ENCODE results near the gene LCN10. TPM values are rescaled to one million over a fixed set of nuclear protein-coding genes. Genes with fewer than 3 reads are reported as not detected.
A peak's percentile ranks its signal among the peaks of the same experiment; 100 is the strongest.

Gene LCN10
- total RNA-seq, 6 donors from 2014 or later, result 0.39 to 17.8 (median 2.2) TPM

- Histone ChIP-seq H3K27me3 (no peaks in the 10 kb centered on the region), H3K4me1 (peaks cover 21 to 45% (median 42%) of the 10 kb centered on the region in 4 donors), H3K27ac (no peak overlapping the region), H3K9me3 (no peaks in the 10 kb centered on the region), H3K36me3 (no peaks in the 10 kb centered on the region), H3K4me3 (no peak overlapping the region)
- TF ChIP-seq POLR2A (IDR thresholded peaks at IDR 0.05) (no peak), CTCF (IDR thresholded peaks at IDR 0.05) (no peak), EP300 (IDR thresholded peaks at IDR 0.05) (no peak), POLR2AphosphoS5 (IDR thresholded peaks at IDR 0.05) (no peak)
- ATAC-seq (ENCODE audit: low FRiP score in 2 of 2), result no peak
- DNase-seq, result peak in 1 of 2 donors; percentile 26
- WGBS, 2 donors, result 84 to 86% methylated on average over 13 of the region's 13 CpGs
Measured at GRCh38 chr9:136700304-136700703, 42.4 kb downstream of the LCN10 start.

- no peaks in the 10 kb centered on the region for H3K9me3 ChIP-seq
- WGBS, 2 donors, result 86 to 88% methylated on average over 11 of the region's 11 CpGs
- ATAC-seq (ENCODE audit: low FRiP score in 2 of 2), result no peak
- H3K36me3 ChIP-seq, result no peaks in the 10 kb centered on the region
- no peak overlapping the region for H3K4me3 ChIP-seq
- peak overlapping the region in 3 of 4 donors; percentile 41 to 75 (median 63) for H3K27ac ChIP-seq
- no peak for TF ChIP-seq CTCF (IDR thresholded peaks at IDR 0.05)
- no peak for TF ChIP-seq POLR2AphosphoS5 (IDR thresholded peaks at IDR 0.05)
- TF ChIP-seq EP300 (IDR thresholded peaks at IDR 0.05), result no peak
- no peak for TF ChIP-seq POLR2A (IDR thresholded peaks at IDR 0.05)
- no peaks in the 10 kb centered on the region for H3K27me3 ChIP-seq
- no peak for DNase-seq
- H3K4me1 ChIP-seq, result peaks cover 32 to 56% (median 56%) of the 10 kb centered on the region in 4 donors
Measured at GRCh38 chr9:136698635-136699246, 44.0 kb downstream of the LCN10 start.

GRCh38 chr9:136697821-136698526 is 44.8 kb downstream of the LCN10 start:
- peak overlapping the region; percentile 63 to 75 (median 70) for H3K27ac ChIP-seq
- no peaks in the 10 kb centered on the region for H3K9me3 ChIP-seq
- H3K4me3 ChIP-seq, result no peak overlapping the region
- 41 to 68% methylated on average over 19 to 20 of the region's 20 CpGs for WGBS, 2 donors
- no peaks in the 10 kb centered on the region for H3K36me3 ChIP-seq
- H3K27me3 ChIP-seq, result no peaks in the 10 kb centered on the region
- TF ChIP-seq CTCF (IDR thresholded peaks at IDR 0.05) (no peak), POLR2A (IDR thresholded peaks at IDR 0.05) (peak in 2 of 4 donors; percentile 32 to 52), EP300 (IDR thresholded peaks at IDR 0.05) (peak in 1 of 4 donors; percentile 80), POLR2AphosphoS5 (IDR thresholded peaks at IDR 0.05) (peak in 1 of 2 donors; percentile 16)
- DNase-seq (peak; percentile 33 to 77), ATAC-seq (ENCODE audit: low FRiP score in 2 of 2) (peak in 1 of 2 donors; percentile 28)
- H3K4me1 ChIP-seq, result peaks cover 40 to 64% (median 63%) of the 10 kb centered on the region in 4 donors

- no peaks in the 10 kb centered on the region for H3K36me3 ChIP-seq
- peak overlapping the region; percentile 41 to 75 (median 70) for H3K27ac ChIP-seq
- peak in 1 of 2 donors; percentile 60 for DNase-seq
- H3K9me3 ChIP-seq, result no peaks in the 10 kb centered on the region
- H3K27me3 ChIP-seq, result no peaks in the 10 kb centered on the region
- TF ChIP-seq POLR2AphosphoS5 (IDR thresholded peaks at IDR 0.05), result no peak
- TF ChIP-seq EP300 (IDR thresholded peaks at IDR 0.05), result no peak
- WGBS, 2 donors, result 57 to 78% methylated on average over 4 to 23 of the region's 23 CpGs
- H3K4me3 ChIP-seq, result no peak overlapping the region
- ATAC-seq (ENCODE audit: low FRiP score in 2 of 2), result no peak
- peaks cover 41 to 71% (median 67%) of the 10 kb centered on the region in 4 donors for H3K4me1 ChIP-seq
Measured at GRCh38 chr9:136697146-136697820, 45.5 kb downstream of the LCN10 start.

GRCh38 chr9:136696502-136696901 is 46.2 kb downstream of the LCN10 start:
- Histone ChIP-seq H3K9me3 (no peaks in the 10 kb centered on the region), H3K4me3 (no peak overlapping the region), H3K27ac (peak overlapping the region in 2 of 4 donors; percentile 71 to 76), H3K36me3 (no peaks in the 10 kb centered on the region), H3K4me1 (peaks cover 41 to 68% (median 66%) of the 10 kb centered on the region in 4 donors), H3K27me3 (no peaks in the 10 kb centered on the region)
- ATAC-seq (ENCODE audit: low FRiP score in 2 of 2), result no peak
- whole genome bisulfite sequencing, 2 donors, result 65 to 83% methylated on average over 2 to 7 of the region's 9 CpGs
- DNase-seq, result peak in 1 of 2 donors; percentile 33
- TF ChIP-seq CTCF (IDR thresholded peaks at IDR 0.05) (no peak), POLR2A (IDR thresholded peaks at IDR 0.05) (no peak), EP300 (IDR thresholded peaks at IDR 0.05) (no peak), POLR2AphosphoS5 (IDR thresholded peaks at IDR 0.05) (no peak)

Data from upper lobe of left lung (tissue), 6 donors.